ENCODE data around the gene IFIH1. TPM values are rescaled to one million over a fixed set of nuclear protein-coding genes. Genes with fewer than 3 reads are reported as not detected.

IFIH1 gene
- total and polyA plus RNA-seq, 2 of the 8 experiments (the other 6 are each of a cell fraction or from before 2014, with no cell fraction given): 0.32 to 2.0 TPM

GRCh38 chr2:162277381-162277780, 41.1 kb downstream of the IFIH1 start (continued):
- no peak for TF ChIP-seq CTBP2 (IDR thresholded peaks at IDR 0.05; ENCODE audit: borderline replicate concordance, insufficient read depth, insufficient read length, low read length)

Measured in H1 (cell line).